HepG2 (cell line): Measurements from ENCODE around the gene DUS3L. TPM values are rescaled to one million over a fixed set of nuclear protein-coding genes. Genes with fewer than 3 reads are reported as not detected.

Experiments
- ATF5 ChIP-seq: sonication (generic); formaldehyde crosslinking; IDR thresholded peaks from 2 replicates; pipeline ENCODE4 v1.4.0; 2020; ENCODE audit warnings: mild to moderate bottlenecking, low read depth, missing genetic modification reagents
- DBP ChIP-seq: sonication (generic); formaldehyde crosslinking; IDR thresholded peaks from 2 replicates; pipeline ENCODE4 v1.4.0; 2020; ENCODE audit warnings: missing genetic modification reagents; ENCODE audit errors: not compliant biosample characterization
- GTF2F1 ChIP-seq: fragments of 150-350 bp; IDR thresholded peaks from 2 replicates; pipeline ENCODE4 v1.6.1; 2014; ENCODE audit warnings: low read length
- KLF9 ChIP-seq: IDR thresholded peaks from 2 replicates; pipeline ENCODE4 v1.6.1; 2016; ENCODE audit warnings: low read depth
- MXD1 ChIP-seq: sonication (generic); formaldehyde crosslinking; IDR thresholded peaks from 2 replicates; pipeline ENCODE4 v1.4.0; 2020; ENCODE audit warnings: mild to moderate bottlenecking, missing genetic modification reagents
- NR1H2 ChIP-seq: sonication (generic); formaldehyde crosslinking; IDR thresholded peaks from 2 replicates; pipeline ENCODE4 v1.8.1; 2022; ENCODE audit warnings: low read depth, missing genetic modification reagents, borderline replicate concordance
- PTBP1 ChIP-seq: fragments of 200-400 bp; formaldehyde crosslinking; IDR thresholded peaks from 2 replicates; pipeline ENCODE4 v1.6.1; 2018; ENCODE audit warnings: low read length, low read depth; ENCODE audit not compliant: poor library complexity, severe bottlenecking
- RBFOX2 ChIP-seq: fragments of 200-400 bp; formaldehyde crosslinking; IDR thresholded peaks from 2 replicates; pipeline ENCODE4 v1.6.1; 2017; ENCODE audit warnings: low read depth, mild to moderate bottlenecking, low read length
- SETDB1 ChIP-seq: sonication (generic); formaldehyde crosslinking; IDR thresholded peaks from 2 replicates; pipeline ENCODE4 v1.5.1; 2020; ENCODE audit warnings: missing genetic modification reagents, mild to moderate bottlenecking, borderline replicate concordance
- TRIM22 ChIP-seq: fragments of 450-650 bp; IDR thresholded peaks from 2 replicates; pipeline ENCODE4 v1.6.1; 2017
- ZHX1 ChIP-seq: sonication (generic); formaldehyde crosslinking; IDR thresholded peaks from 2 replicates; pipeline ENCODE4 v1.8.1; 2022; ENCODE audit warnings: low read depth, mild to moderate bottlenecking, missing genetic modification reagents
- ZNF101 ChIP-seq: sonication (generic); formaldehyde crosslinking; IDR thresholded peaks from 2 replicates; pipeline ENCODE4 v1.4.0; 2020; ENCODE audit warnings: mild to moderate bottlenecking, low read depth, missing genetic modification reagents, borderline replicate concordance
- ZNF317 ChIP-seq: sonication (generic); formaldehyde crosslinking; IDR thresholded peaks from 2 replicates; pipeline ENCODE4 v1.5.0; 2020; ENCODE audit warnings: mild to moderate bottlenecking, missing genetic modification reagents
- ZNF326 ChIP-seq: sonication (generic); formaldehyde crosslinking; IDR thresholded peaks from 2 replicates; pipeline ENCODE4 v1.4.0; 2020; ENCODE audit warnings: missing genetic modification reagents, borderline replicate concordance
- polyA plus RNA-seq, 8 experiments: library from polyadenylated mRNA; depleted of rRNA in 3 of 8; stranded (reverse) in 7 of 8; unstranded in 1 of 8; fragments of >200 nt; fragmentation: Illumina TruSeq in 4 of 8; extraction: Trizol in 4 of 8; gene quantifications; 2 replicates each; pipeline versions ENCODE4 v1.2.1 to v1.2.3, GENCODE V29; 2011 to 2016; ENCODE audit warnings: low read depth in 4 of 8, missing spikeins in 1 of 8, mixed read lengths in 1 of 8; ENCODE audit not compliant: insufficient read depth in 1 of 8
- total RNA-seq, 5 experiments: library from RNA; depleted of rRNA; stranded (reverse); fragments of >200 nt; fragmentation: Illumina TruSeq; extraction: Trizol; gene quantifications; 2 replicates each; pipeline ENCODE4 v1.2.3, GENCODE V29; 2016; ENCODE audit warnings: low read depth in 1 of 5
- TF ChIP-seq, protein P1 (sequence below): sonication (generic); formaldehyde crosslinking; IDR thresholded peaks from 2 replicates; pipeline ENCODE4 v1.8.1; 2023; ENCODE audit warnings: mild to moderate bottlenecking, inconsistent platforms, moderate library complexity, missing genetic modification reagents, borderline replicate concordance
- TF ChIP-seq, protein P2 (sequence below): sonication (generic); formaldehyde crosslinking; IDR thresholded peaks from 2 replicates; pipeline ENCODE4 v1.5.0; 2020; ENCODE audit warnings: missing genetic modification reagents
- TF ChIP-seq, protein P3 (sequence below): sonication (generic); formaldehyde crosslinking; IDR thresholded peaks from 2 replicates; pipeline ENCODE4 v1.8.0; 2022; ENCODE audit warnings: mild to moderate bottlenecking, missing genetic modification reagents, moderate library complexity

Gene DUS3L
- total and polyA plus RNA-seq, 2 of the 13 experiments (the other 11 are each of a cell fraction or from before 2014, with no cell fraction given) = 13.3 to 25.1 TPM

- TF ChIP-seq SETDB1 (CRISPR knock-in tag) = no peak
- TF ChIP-seq ZHX1 (CRISPR knock-in tag) = peak; percentile 99
- TF ChIP-seq ATF5 (CRISPR knock-in tag) = no peak
- peak; percentile 71; the same call in 1 of the 2 replicates for TF ChIP-seq ZNF101
- TF ChIP-seq, protein P1, sequence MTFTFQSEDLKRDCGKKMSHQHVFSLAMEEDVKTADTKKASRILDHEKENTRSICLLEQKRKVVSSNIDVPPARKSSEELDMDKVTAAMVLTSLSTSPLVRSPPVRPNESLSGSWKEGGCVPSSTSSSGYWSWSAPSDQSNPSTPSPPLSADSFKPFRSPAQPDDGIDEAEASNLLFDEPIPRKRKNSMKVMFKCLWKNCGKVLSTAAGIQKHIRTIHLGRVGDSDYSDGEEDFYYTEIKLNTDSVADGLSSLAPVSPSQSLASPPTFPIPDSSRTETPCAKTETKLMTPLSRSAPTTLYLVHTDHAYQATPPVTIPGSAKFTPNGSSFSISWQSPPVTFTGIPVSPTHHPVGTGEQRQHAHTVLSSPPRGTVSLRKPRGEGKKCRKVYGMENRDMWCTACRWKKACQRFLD (CRISPR knock-in tag) = 0 out of 2 replicates have a peak, but pooled peaks have one; percentile 68
- peak; percentile 44; the same call in 1 of the 2 replicates for TF ChIP-seq ZNF326
- TF ChIP-seq, protein P2, sequence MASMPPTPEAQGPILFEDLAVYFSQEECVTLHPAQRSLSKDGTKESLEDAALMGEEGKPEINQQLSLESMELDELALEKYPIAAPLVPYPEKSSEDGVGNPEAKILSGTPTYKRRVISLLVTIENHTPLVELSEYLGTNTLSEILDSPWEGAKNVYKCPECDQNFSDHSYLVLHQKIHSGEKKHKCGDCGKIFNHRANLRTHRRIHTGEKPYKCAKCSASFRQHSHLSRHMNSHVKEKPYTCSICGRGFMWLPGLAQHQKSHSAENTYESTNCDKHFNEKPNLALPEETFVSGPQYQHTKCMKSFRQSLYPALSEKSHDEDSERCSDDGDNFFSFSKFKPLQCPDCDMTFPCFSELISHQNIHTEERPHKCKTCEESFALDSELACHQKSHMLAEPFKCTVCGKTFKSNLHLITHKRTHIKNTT (CRISPR knock-in tag) = peak; percentile 40; the same call in 1 of the 2 replicates
- no peak for TF ChIP-seq PTBP1
- TF ChIP-seq RBFOX2 = peak; percentile 93
- TF ChIP-seq NR1H2 (CRISPR knock-in tag) = no peak
- no peak for TF ChIP-seq GTF2F1
- TF ChIP-seq ZNF317 (CRISPR knock-in tag) = no peak; the same call in none of the 2 replicates
- TF ChIP-seq KLF9 (CRISPR knock-in tag) = no peak
- TF ChIP-seq TRIM22 = no peak
- TF ChIP-seq, protein P3, sequence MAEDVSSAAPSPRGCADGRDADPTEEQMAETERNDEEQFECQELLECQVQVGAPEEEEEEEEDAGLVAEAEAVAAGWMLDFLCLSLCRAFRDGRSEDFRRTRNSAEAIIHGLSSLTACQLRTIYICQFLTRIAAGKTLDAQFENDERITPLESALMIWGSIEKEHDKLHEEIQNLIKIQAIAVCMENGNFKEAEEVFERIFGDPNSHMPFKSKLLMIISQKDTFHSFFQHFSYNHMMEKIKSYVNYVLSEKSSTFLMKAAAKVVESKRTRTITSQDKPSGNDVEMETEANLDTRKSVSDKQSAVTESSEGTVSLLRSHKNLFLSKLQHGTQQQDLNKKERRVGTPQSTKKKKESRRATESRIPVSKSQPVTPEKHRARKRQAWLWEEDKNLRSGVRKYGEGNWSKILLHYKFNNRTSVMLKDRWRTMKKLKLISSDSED (CRISPR knock-in tag) = 0 out of 2 replicates have a peak, but pooled peaks have one; percentile 79
- peak; percentile 99; the same call in 1 of the 2 replicates for TF ChIP-seq MXD1 (CRISPR knock-in tag)
- no peak for TF ChIP-seq DBP
These were observed at the start of gene DUS3L (continued) for GRCh38 chr19:5790559-5791520.
